ENCODE results near the gene HOXC12.
A peak's percentile ranks its signal among the peaks of the same experiment; 100 is the strongest.

HOXC12 gene

GRCh38 chr12:53965281-53966084 lies 10.8 kb downstream of the HOXC12 start (continued):
- TF ChIP-seq ZNF830 (tag by site-specific recombination; IDR thresholded peaks at IDR 0.05; ENCODE audit: low read depth) = no peak
- peak; percentile 36; the same call in 1 of the 2 replicates for TF ChIP-seq IKZF3 (tag by site-specific recombination; IDR thresholded peaks at IDR 0.05)
- TF ChIP-seq ZNF629 (tag by site-specific recombination; IDR thresholded peaks at IDR 0.05) = peak; percentile 17; the same call in 1 of the 2 replicates
- 0 out of 2 replicates have a peak, but pooled peaks have one; percentile 34 for TF ChIP-seq SP3 (tag by site-specific recombination; IDR thresholded peaks at IDR 0.05)
- no peak for TF ChIP-seq HOXD13 (CRISPR knock-in tag; IDR thresholded peaks at IDR 0.05; ENCODE audit: borderline replicate concordance)
- TF ChIP-seq ATF2 (tag by site-specific recombination; IDR thresholded peaks at IDR 0.05; ENCODE audit: low read depth) = no peak
- TF ChIP-seq KLF16 (tag by site-specific recombination; IDR thresholded peaks at IDR 0.05) = no peak
- TF ChIP-seq, protein P1, sequence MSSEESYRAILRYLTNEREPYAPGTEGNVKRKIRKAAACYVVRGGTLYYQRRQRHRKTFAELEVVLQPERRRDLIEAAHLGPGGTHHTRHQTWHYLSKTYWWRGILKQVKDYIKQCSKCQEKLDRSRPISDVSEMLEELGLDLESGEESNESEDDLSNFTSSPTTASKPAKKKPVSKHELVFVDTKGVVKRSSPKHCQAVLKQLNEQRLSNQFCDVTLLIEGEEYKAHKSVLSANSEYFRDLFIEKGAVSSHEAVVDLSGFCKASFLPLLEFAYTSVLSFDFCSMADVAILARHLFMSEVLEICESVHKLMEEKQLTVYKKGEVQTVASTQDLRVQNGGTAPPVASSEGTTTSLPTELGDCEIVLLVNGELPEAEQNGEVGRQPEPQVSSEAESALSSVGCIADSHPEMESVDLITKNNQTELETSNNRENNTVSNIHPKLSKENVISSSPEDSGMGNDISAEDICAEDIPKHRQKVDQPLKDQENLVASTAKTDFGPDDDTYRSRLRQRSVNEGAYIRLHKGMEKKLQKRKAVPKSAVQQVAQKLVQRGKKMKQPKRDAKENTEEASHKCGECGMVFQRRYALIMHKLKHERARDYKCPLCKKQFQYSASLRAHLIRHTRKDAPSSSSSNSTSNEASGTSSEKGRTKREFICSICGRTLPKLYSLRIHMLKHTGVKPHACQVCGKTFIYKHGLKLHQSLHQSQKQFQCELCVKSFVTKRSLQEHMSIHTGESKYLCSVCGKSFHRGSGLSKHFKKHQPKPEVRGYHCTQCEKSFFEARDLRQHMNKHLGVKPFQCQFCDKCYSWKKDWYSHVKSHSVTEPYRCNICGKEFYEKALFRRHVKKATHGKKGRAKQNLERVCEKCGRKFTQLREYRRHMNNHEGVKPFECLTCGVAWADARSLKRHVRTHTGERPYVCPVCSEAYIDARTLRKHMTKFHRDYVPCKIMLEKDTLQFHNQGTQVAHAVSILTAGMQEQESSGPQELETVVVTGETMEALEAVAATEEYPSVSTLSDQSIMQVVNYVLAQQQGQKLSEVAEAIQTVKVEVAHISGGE (tag by site-specific recombination; conservative IDR thresholded peaks at IDR 0.05; ENCODE audit: low read depth) = peak; percentile 29; the same call in 1 of the 2 replicates
- no peak for TF ChIP-seq CTCF (tag by site-specific recombination; IDR thresholded peaks at IDR 0.05)
- peak; percentile 56 for TF ChIP-seq ZNF600 (tag by site-specific recombination; IDR thresholded peaks at IDR 0.05)
- no peak for TF ChIP-seq ZNF514 (tag by site-specific recombination; IDR thresholded peaks at IDR 0.05)
- TF ChIP-seq ZEB2 (tag by site-specific recombination; IDR thresholded peaks at IDR 0.05) = no peak
- no peak for TF ChIP-seq ZNF677 (tag by site-specific recombination; IDR thresholded peaks at IDR 0.05)
- TF ChIP-seq PRDM1 (tag by site-specific recombination; IDR thresholded peaks at IDR 0.05) = peak; percentile 93
- TF ChIP-seq, protein P2, sequence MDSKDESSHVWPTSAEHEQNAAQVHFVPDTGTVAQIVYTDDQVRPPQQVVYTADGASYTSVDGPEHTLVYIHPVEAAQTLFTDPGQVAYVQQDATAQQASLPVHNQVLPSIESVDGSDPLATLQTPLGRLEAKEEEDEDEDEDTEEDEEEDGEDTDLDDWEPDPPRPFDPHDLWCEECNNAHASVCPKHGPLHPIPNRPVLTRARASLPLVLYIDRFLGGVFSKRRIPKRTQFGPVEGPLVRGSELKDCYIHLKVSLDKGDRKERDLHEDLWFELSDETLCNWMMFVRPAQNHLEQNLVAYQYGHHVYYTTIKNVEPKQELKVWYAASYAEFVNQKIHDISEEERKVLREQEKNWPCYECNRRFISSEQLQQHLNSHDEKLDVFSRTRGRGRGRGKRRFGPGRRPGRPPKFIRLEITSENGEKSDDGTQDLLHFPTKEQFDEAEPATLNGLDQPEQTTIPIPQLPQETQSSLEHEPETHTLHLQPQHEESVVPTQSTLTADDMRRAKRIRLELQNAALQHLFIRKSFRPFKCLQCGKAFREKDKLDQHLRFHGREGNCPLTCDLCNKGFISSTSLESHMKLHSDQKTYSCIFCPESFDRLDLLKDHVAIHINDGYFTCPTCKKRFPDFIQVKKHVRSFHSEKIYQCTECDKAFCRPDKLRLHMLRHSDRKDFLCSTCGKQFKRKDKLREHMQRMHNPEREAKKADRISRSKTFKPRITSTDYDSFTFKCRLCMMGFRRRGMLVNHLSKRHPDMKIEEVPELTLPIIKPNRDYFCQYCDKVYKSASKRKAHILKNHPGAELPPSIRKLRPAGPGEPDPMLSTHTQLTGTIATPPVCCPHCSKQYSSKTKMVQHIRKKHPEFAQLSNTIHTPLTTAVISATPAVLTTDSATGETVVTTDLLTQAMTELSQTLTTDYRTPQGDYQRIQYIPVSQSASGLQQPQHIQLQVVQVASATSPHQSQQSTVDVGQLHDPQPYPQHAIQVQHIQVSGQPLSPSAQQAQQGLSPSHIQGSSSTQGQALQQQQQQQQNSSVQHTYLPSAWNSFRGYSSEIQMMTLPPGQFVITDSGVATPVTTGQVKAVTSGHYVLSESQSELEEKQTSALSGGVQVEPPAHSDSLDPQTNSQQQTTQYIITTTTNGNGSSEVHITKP (tag by site-specific recombination; IDR thresholded peaks at IDR 0.05) = peak; percentile 83
- no peak for TF ChIP-seq ZNF202 (tag by site-specific recombination; IDR thresholded peaks at IDR 0.05; ENCODE audit: borderline replicate concordance)
- TF ChIP-seq, protein P3, sequence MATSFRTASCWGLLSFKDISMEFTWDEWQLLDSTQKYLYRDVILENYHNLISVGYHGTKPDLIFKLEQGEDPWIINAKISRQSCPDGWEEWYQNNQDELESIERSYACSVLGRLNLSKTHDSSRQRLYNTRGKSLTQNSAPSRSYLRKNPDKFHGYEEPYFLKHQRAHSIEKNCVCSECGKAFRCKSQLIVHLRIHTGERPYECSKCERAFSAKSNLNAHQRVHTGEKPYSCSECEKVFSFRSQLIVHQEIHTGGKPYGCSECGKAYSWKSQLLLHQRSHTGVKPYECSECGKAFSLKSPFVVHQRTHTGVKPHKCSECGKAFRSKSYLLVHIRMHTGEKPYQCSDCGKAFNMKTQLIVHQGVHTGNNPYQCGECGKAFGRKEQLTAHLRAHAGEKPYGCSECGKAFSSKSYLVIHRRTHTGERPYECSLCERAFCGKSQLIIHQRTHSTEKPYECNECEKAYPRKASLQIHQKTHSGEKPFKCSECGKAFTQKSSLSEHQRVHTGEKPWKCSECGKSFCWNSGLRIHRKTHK (tag by site-specific recombination; IDR thresholded peaks at IDR 0.05) = no peak
- TF ChIP-seq ZNF777 (tag by site-specific recombination; IDR thresholded peaks at IDR 0.05; ENCODE audit: borderline replicate concordance) = no peak
- 0 out of 2 replicates have a peak, but pooled peaks have one; percentile 24 for TF ChIP-seq ZFP69B (tag by site-specific recombination; IDR thresholded peaks at IDR 0.05)
- no peak; the same call in 1 of the 2 replicates for TF ChIP-seq ZNF596 (tag by site-specific recombination; IDR thresholded peaks at IDR 0.05)
- peak; percentile 86 for TF ChIP-seq ZNF335 (tag by site-specific recombination; conservative IDR thresholded peaks at IDR 0.05)
- TF ChIP-seq GLI4 (tag by site-specific recombination; IDR thresholded peaks at IDR 0.05) = no peak
- 0 out of 2 replicates have a peak, but pooled peaks have one; percentile 33 for TF ChIP-seq ZNF324 (tag by site-specific recombination; IDR thresholded peaks at IDR 0.05)
- TF ChIP-seq INSM2 (tag by site-specific recombination; IDR thresholded peaks at IDR 0.05) = no peak
- TF ChIP-seq ZNF248 (tag by site-specific recombination; IDR thresholded peaks at IDR 0.05) = no peak

Data from HEK293 (cell line).